Measurements from ENCODE around the gene B4GAT1.
"Not testable (repeated sequence)": the region's sequence is repeated elsewhere in the genome, so short reads cannot be mapped to it uniquely, and the experiment has no call there.

B4GAT1 gene

GRCh38 chr11:66322732-66323427 lies 24.5 kb downstream of the B4GAT1 start:
- no peak for DNase-seq (ENCODE audit: low spot score)

- no peak for DNase-seq (ENCODE audit: low spot score)
These were observed 25.8 kb downstream of the B4GAT1 start for GRCh38 chr11:66321606-66322005.

- not testable (repeated sequence) for DNase-seq (ENCODE audit: low spot score)
These were observed 26.7 kb downstream of the B4GAT1 start for GRCh38 chr11:66320748-66321147.

GRCh38 chr11:66320289-66320688 lies 27.1 kb downstream of the B4GAT1 start:
- not testable (repeated sequence) for DNase-seq (ENCODE audit: low spot score)

GRCh38 chr11:66318600-66318970 lies 28.8 kb downstream of the B4GAT1 start:
- DNase-seq (ENCODE audit: low spot score): no peak

- DNase-seq (ENCODE audit: low spot score): no peak
These were observed 29.5 kb downstream of the B4GAT1 start for GRCh38 chr11:66317723-66318599.

GRCh38 chr11:66317322-66317722 lies 30.1 kb downstream of the B4GAT1 start:
- DNase-seq (ENCODE audit: low spot score): no peak

- no peak for DNase-seq (ENCODE audit: low spot score)
These were observed 30.6 kb downstream of the B4GAT1 start, which contains the start of gene CD248 for GRCh38 chr11:66316849-66317251. TSS of gene CD248 (minus strand) at chr11:66317044. CDS start at chr11:66317027, 17 bp downstream.

- no peak for DNase-seq (ENCODE audit: low spot score)
These were observed 31.3 kb downstream of the B4GAT1 start for GRCh38 chr11:66315921-66316811.

- no peak for DNase-seq (ENCODE audit: low spot score)
These were observed 31.9 kb downstream of the B4GAT1 start for GRCh38 chr11:66315498-66315885.

- DNase-seq (ENCODE audit: low spot score): no peak
These were observed 32.6 kb downstream of the B4GAT1 start for GRCh38 chr11:66314561-66315497.

GRCh38 chr11:66314186-66314501 lies 33.3 kb downstream of the B4GAT1 start:
- DNase-seq (ENCODE audit: low spot score): no peak

- no peak for DNase-seq (ENCODE audit: low spot score)
These were observed 33.9 kb downstream of the B4GAT1 start for GRCh38 chr11:66313321-66314185.

- peak; percentile 97 for DNase-seq (ENCODE audit: low spot score)
These were observed 34.7 kb downstream of the B4GAT1 start for GRCh38 chr11:66312549-66313320.

GRCh38 chr11:66311965-66312548 lies 35.4 kb downstream of the B4GAT1 start:
- peak; percentile 88 for DNase-seq (ENCODE audit: low spot score)

GRCh38 chr11:66311470-66311964 lies 35.9 kb downstream of the B4GAT1 start:
- no peak for DNase-seq (ENCODE audit: low spot score)

GRCh38 chr11:66310803-66311440 lies 36.5 kb downstream of the B4GAT1 start:
- not testable (repeated sequence) for DNase-seq (ENCODE audit: low spot score)

GRCh38 chr11:66310324-66310723 lies 37.1 kb downstream of the B4GAT1 start:
- DNase-seq (ENCODE audit: low spot score): no peak

Data from COLO829 (cell line).